OCI-LY3 (cell line): ENCODE data around the gene PABPC4L.

Source experiments
- H2AFZ ChIP-seq: fragments of 200-600, 300-600 bp; shearing (Covaris generic); 2 replicates; pipeline ENCODE4 v1.6.0; 2014; ENCODE audit warnings: antibody characterized with exemption, low read depth, low read length
- H3K27ac ChIP-seq: fragments of 200-600, 300-600 bp; sonication (generic); 2 replicates; pipeline ENCODE4 v1.5.1; 2014; ENCODE audit warnings: mild to moderate bottlenecking, low read length, moderate library complexity, mixed read lengths
- H3K27me3 ChIP-seq: fragments of 200-600, 300-600 bp; sonication (generic); 2 replicates; pipeline ENCODE4 v1.6.1; 2014; ENCODE audit warnings: low read depth, low read length, mixed read lengths
- H3K36me3 ChIP-seq: fragments of 200-600, 300-600 bp; sonication (generic); replicated peaks from 2 replicates; pipeline ENCODE3; 2014; ENCODE audit warnings: low read depth, low read length, mixed read lengths
- H3K4me1 ChIP-seq: fragments of 300-600, 200-600 bp; sonication (generic); 2 replicates; pipeline ENCODE4 v1.6.1; 2014; ENCODE audit warnings: low read length, mixed read lengths
- H3K4me2 ChIP-seq: fragments of 200-600, 300-600 bp; sonication (generic); 2 replicates; pipeline ENCODE4 v1.6.1; 2014; ENCODE audit warnings: low read length, mixed read lengths
- H3K4me3 ChIP-seq: fragments of 300-600, 200-600 bp; sonication (generic); 2 replicates; pipeline ENCODE4 v1.5.1; 2014; ENCODE audit warnings: antibody characterized with exemption, mild to moderate bottlenecking, low read length, moderate library complexity
- H3K79me2 ChIP-seq: fragments of 300-600, 200-600 bp; shearing (Covaris generic); 2 replicates; pipeline ENCODE4 v1.6.1; 2014; ENCODE audit warnings: mild to moderate bottlenecking, low read length, mixed read lengths
- H3K9ac ChIP-seq: fragments of 300-600, 200-600 bp; shearing (Covaris generic); 2 replicates; pipeline ENCODE4 v1.6.0; 2014; ENCODE audit warnings: mild to moderate bottlenecking, low read length, moderate library complexity
- H3K9me3 ChIP-seq: fragments of 200-600, 300-600 bp; shearing (Covaris generic); 2 replicates; pipeline ENCODE4 v1.6.1; 2014; ENCODE audit warnings: low read length, mixed read lengths; ENCODE audit not compliant: insufficient read depth
- H4K20me1 ChIP-seq: fragments of 200-600, 300-600 bp; sonication (generic); 2 replicates; pipeline ENCODE4 v1.6.1; 2016; ENCODE audit warnings: low read length, mixed read lengths; ENCODE audit not compliant: insufficient read depth
- CTCF ChIP-seq: fragments of 200-600, 300-600 bp; sonication (generic); IDR thresholded peaks from 2 replicates; pipeline ENCODE4 v1.5.1; 2014; ENCODE audit warnings: antibody characterized with exemption, low read length, low read depth
- EZH2phosphoT487 ChIP-seq: fragments of 200-600 bp; shearing (Covaris generic); IDR thresholded peaks from 2 replicates; pipeline ENCODE4 v1.6.1; 2018; ENCODE audit warnings: antibody characterized with exemption, mixed run types, low read depth

The PABPC4L gene

DNA sequence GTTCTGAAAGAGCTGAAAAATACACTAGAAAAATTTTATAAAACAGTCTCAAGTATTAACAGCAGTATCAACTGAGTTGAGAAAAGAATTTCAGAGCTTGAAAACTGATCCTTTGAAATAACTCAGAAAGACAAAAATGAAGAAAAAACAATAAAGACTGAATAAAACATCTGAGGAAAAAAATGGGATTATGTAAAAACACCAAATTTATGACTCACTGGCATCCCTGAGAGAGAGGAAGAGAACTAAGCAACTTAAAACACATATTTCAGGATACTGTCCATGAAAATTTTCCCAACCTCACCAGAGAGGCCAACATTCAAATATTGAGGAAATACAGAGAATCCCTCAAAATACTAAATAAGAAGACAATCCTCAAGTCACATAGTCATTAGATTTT lies 22.9 kb downstream of the PABPC4L start:
- Histone ChIP-seq H3K9me3 (0 out of 2 replicates have a peak, but pooled peaks cover 11% of the 10 kb centered on the region), H3K27me3 (no peaks in the 10 kb centered on the region), H3K79me2 (no peaks in the 10 kb centered on the region), H2AFZ (no peak overlapping the region), H3K9ac (no peak overlapping the region), H3K4me1 (no peaks in the 10 kb centered on the region), H3K4me3 (no peak overlapping the region), H3K36me3 (no peaks in the 10 kb centered on the region), H3K27ac (no peak overlapping the region), H3K4me2 (no peak overlapping the region), H4K20me1 (no peaks in the 10 kb centered on the region)
- TF ChIP-seq CTCF (no peak), EZH2phosphoT487 (no peak)

DNA sequence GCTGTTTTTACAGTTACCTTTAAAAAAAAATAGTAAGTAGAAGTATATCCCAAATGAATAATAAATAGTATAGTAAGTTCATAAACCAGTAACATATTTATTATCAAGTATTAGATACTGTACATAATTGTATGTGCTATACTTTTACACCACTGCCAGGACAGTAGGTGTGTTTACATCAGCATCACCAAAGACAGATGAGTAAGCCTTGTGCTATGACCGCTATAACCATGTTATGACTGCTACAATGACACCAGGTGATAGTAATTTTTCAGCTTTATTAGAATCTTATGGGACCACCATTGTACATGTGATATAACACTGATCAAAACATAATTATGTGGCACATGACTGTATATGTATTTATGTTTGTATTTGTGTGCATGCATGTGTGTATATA lies 27.3 kb downstream of the PABPC4L start:
- TF ChIP-seq EZH2phosphoT487 (no peak), CTCF (no peak)
- Histone ChIP-seq H3K27ac (no peak overlapping the region), H3K4me1 (no peaks in the 10 kb centered on the region), H3K79me2 (no peaks in the 10 kb centered on the region), H3K9ac (no peak overlapping the region), H3K9me3 (0 out of 2 replicates have a peak, but pooled peaks cover 6% of the 10 kb centered on the region), H2AFZ (no peak overlapping the region), H4K20me1 (no peaks in the 10 kb centered on the region), H3K27me3 (no peaks in the 10 kb centered on the region), H3K4me2 (no peak overlapping the region), H3K36me3 (no peaks in the 10 kb centered on the region), H3K4me3 (no peak overlapping the region)

DNA sequence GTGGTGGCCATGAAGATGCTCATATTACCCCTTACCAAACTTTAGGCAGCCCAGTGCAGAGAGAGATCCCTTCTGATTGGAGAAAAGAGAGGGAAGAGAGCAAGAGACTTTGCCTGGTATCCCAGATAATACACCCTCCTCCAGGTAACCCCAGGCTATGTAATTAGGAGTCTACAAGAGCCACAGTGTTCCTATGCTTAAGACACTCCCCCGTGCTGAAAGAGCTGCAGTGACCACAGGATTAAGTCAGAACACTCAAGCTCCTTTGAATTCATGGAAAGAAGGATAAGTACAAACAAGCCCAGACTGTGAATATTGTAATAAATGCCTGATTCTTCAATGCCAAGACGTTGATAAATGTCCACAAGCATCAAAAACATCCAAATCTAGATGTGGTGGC lies 41.4 kb downstream of the PABPC4L start:
- no peak overlapping the region for H3K27ac ChIP-seq
- TF ChIP-seq CTCF (no peak), EZH2phosphoT487 (no peak)
- H3K9ac ChIP-seq = no peak overlapping the region
- H3K4me2 ChIP-seq = no peak overlapping the region
- H3K9me3 ChIP-seq = no peaks in the 10 kb centered on the region
- H3K36me3 ChIP-seq = no peaks in the 10 kb centered on the region
- H3K4me1 ChIP-seq = no peaks in the 10 kb centered on the region
- no peaks in the 10 kb centered on the region for H3K27me3 ChIP-seq
- no peaks in the 10 kb centered on the region for H4K20me1 ChIP-seq
- H2AFZ ChIP-seq = peak overlapping the region; percentile 37; the same call in 1 of the 2 replicates
- H3K4me3 ChIP-seq = no peak overlapping the region
- no peaks in the 10 kb centered on the region for H3K79me2 ChIP-seq

DNA sequence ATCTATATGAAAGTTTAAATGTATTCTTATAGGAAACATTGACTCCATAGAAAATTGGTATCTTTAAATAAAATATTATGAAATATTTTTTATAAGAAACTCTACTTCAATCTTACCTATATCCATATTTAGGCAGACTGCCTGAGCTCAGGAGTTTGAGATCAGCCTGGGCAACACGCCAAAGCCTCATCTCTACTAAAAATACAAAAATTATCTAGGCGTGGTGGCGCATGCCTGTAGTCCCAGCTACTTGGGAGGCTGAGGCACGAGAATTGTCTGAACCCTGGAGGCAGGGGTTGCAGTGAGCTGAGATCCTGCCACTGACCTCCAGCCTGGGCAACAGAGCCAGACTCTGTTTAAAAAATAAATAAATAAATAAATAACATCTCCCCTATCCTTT lies 47.5 kb downstream of the PABPC4L start:
- Histone ChIP-seq H3K27me3 (no peaks in the 10 kb centered on the region), H3K4me1 (no peaks in the 10 kb centered on the region; the same call in 1 of the 2 replicates), H3K79me2 (no peaks in the 10 kb centered on the region), H3K9ac (no peak overlapping the region), H3K27ac (no peak overlapping the region), H3K4me3 (no peak overlapping the region), H4K20me1 (no peaks in the 10 kb centered on the region), H3K4me2 (no peak overlapping the region), H3K9me3 (no peaks in the 10 kb centered on the region), H2AFZ (no peak overlapping the region), H3K36me3 (no peaks in the 10 kb centered on the region)
- no peak for TF ChIP-seq CTCF
- TF ChIP-seq EZH2phosphoT487 = no peak
